ENCODE results near the gene USP48. TPM values are rescaled to one million over a fixed set of nuclear protein-coding genes. Genes with fewer than 3 reads are reported as not detected.

Gene USP48
- total RNA-seq, 1 donor from 2014 or later, result 39.1 TPM

DNA sequence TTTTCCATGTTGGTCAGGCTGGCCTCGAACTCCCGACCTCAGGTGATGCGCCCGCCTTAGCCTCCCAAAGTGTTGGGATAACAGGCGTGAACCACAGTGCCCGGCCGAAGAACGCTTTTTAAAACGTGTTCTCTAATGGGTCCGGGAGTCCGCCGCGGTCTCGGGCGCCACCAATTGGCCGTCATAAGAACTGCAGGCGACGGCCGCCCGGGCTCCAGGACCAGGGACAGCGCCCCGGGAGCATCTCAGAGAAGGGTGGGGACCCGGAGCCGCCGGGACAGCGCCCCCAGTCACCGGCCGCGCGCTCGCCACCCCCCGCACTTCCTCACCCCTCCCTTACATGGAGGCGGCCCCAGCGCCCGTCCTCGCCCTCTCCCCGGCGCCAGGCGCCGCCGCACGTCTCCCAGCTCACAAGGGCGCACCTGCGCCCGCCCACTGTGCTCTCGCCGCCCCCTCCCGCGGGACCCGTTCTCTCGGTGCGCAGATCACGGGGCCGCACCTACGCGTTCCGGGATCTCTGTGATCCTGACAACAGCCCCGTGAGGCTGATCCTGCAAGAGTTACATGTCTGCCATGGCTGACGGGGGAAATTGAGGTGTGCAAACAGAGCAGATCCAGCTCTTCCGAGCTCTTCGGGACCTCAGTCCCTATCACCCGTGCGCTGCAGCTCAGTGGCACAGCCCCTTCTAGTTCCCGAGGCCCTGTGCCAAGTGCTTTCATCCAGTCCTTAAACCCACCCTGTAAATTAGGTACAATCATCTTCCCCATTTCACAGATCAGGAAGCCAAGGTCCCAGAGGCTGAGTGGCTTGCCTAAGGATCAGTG lies 123.6 kb downstream of the USP48 start:
- H3K9me3 ChIP-seq (replicated peaks), result no peaks in the 10 kb centered on the region
- peaks cover 17% of the 10 kb centered on the region for H3K4me1 ChIP-seq
- peak; percentile 70 for DNase-seq
- intact Hi-C loops (cut with micrococcal nuclease), result no loop called here
- no peak overlapping the region for H3K27ac ChIP-seq (replicated peaks)
- peak overlapping the region; percentile 43 for H3K4me3 ChIP-seq
- peaks cover 35% of the 10 kb centered on the region for H3K27me3 ChIP-seq (ENCODE audit: low read depth)
- TF ChIP-seq, protein P1, sequence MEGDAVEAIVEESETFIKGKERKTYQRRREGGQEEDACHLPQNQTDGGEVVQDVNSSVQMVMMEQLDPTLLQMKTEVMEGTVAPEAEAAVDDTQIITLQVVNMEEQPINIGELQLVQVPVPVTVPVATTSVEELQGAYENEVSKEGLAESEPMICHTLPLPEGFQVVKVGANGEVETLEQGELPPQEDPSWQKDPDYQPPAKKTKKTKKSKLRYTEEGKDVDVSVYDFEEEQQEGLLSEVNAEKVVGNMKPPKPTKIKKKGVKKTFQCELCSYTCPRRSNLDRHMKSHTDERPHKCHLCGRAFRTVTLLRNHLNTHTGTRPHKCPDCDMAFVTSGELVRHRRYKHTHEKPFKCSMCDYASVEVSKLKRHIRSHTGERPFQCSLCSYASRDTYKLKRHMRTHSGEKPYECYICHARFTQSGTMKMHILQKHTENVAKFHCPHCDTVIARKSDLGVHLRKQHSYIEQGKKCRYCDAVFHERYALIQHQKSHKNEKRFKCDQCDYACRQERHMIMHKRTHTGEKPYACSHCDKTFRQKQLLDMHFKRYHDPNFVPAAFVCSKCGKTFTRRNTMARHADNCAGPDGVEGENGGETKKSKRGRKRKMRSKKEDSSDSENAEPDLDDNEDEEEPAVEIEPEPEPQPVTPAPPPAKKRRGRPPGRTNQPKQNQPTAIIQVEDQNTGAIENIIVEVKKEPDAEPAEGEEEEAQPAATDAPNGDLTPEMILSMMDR (IDR thresholded peaks at IDR 0.05; ENCODE audit: borderline replicate concordance), result peak; percentile 95
- no peaks in the 10 kb centered on the region for H3K36me3 ChIP-seq

DNA sequence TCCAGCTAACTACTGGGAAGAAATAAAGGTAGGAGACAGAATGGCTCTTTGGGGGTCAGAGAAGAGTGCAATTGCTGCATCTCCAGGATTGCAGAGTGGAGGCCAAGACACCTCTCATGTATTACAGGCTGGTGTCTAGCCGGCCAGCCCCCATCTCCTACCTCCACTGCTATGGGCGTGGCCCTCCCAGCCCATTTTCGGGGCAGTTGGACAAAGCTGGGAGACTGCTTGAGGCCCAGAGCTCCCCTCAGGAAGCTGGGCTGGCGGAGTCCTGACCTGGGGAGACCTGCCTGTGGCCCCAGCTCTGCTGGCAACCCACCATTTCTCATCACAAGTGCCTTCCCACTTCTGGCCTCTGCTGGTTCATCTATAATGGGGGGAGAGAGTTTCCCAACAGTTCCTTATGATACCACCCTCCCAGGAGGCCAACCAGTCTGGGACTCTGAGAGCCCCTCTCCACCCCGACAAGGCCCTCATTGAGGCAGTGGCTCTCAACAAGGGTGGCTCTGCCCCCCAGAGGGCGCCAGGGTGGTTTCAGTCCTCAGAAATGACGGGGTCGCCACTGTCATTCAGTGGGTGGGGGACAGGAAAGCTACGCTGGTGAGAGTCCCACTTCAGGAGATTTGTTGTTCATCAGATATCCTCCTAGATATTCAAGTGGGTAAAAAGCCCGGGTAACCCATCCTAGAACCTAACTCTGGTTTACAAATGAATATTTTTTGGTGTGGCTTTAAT lies 125.3 kb downstream of the USP48 start:
- peaks cover 19% of the 10 kb centered on the region for H3K27me3 ChIP-seq (ENCODE audit: low read depth)
- TF ChIP-seq, protein P1 (IDR thresholded peaks at IDR 0.05; ENCODE audit: borderline replicate concordance), result no peak
- no peaks in the 10 kb centered on the region for H3K9me3 ChIP-seq (replicated peaks)
- intact Hi-C loops (cut with micrococcal nuclease), result no loop called here
- no peak overlapping the region for H3K27ac ChIP-seq (replicated peaks)
- DNase-seq, result no peak
- H3K36me3 ChIP-seq, result no peaks in the 10 kb centered on the region
- peaks cover 6% of the 10 kb centered on the region for H3K4me1 ChIP-seq
- no peak overlapping the region for H3K4me3 ChIP-seq

DNA sequence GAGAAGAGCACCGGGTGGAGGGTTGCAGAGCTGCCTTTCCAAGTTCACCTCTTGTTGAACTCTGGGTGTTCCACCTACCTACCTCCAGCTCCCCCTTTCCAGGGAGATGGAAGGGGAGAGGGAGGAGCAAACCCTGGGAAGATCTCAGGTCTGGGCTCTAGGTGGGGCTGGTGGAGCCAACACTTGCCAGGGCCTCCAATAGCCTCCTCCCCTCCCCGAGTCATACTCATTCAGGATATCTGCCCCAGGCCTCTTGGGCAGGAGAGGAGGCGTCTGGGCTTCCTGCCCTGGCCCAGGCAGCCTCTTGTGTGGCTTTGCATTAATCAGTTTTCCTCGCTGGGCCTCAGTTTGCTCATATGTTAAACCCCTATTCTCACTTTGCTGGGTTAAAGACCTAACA lies 127.2 kb downstream of the USP48 start:
- Histone ChIP-seq H3K4me1 (peaks cover 13% of the 10 kb centered on the region), H3K27me3 (ENCODE audit: low read depth) (peaks cover 15% of the 10 kb centered on the region), H3K4me3 (no peak overlapping the region), H3K9me3 (replicated peaks) (no peaks in the 10 kb centered on the region), H3K27ac (replicated peaks) (no peak overlapping the region), H3K36me3 (no peaks in the 10 kb centered on the region)
- TF ChIP-seq, protein P1 (IDR thresholded peaks at IDR 0.05; ENCODE audit: borderline replicate concordance), result no peak
- DNase-seq, result no peak
- intact Hi-C loops (cut with micrococcal nuclease), result no loop called here

DNA sequence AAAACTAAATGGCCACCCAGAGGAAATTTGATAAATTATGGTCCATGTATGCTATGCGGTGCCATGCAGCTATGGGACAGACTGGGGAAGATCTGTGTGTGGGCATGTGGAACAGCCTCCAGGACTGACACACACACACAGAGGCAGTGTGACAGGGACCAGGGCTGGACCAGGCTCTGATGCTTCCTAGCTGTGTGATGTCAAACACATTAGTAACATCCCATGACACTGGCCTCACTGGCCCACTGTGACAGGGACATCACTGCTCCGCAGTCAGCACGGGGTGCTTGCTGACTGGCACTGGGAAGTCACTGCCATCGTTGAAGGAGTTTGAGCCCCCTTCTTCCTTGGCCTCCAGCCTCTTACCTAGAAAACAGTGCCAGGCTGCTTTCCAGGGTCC lies 127.7 kb downstream of the USP48 start:
- no peaks in the 10 kb centered on the region for H3K9me3 ChIP-seq (replicated peaks)
- TF ChIP-seq, protein P1 (IDR thresholded peaks at IDR 0.05; ENCODE audit: borderline replicate concordance), result no peak
- no peaks in the 10 kb centered on the region for H3K36me3 ChIP-seq
- H3K4me3 ChIP-seq, result no peak overlapping the region
- no peak overlapping the region for H3K27ac ChIP-seq (replicated peaks)
- DNase-seq, result no peak
- peaks cover 14% of the 10 kb centered on the region for H3K4me1 ChIP-seq
- intact Hi-C loops (cut with micrococcal nuclease), result no loop called here
- peaks cover 16% of the 10 kb centered on the region for H3K27me3 ChIP-seq (ENCODE audit: low read depth)

DNA sequence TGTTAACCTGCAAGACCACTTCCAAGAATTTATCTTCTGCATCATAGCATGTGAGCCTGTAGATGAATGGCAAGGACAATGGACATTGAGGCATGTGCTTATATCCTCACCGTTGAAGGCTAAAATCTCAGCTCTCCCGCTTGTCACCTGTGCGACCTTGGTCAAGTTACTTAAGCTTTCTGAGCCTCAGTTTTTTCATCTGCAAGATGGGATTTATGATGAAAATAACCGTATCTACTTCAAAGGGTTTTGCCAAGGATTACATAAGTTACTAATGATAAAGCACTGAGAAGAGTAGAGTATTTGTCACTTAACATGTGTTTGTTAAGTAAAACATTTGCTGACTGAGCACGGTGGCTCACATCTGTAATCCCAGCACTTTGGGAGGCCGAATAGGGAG lies 128.7 kb downstream of the USP48 start:
- no peak for DNase-seq
- intact Hi-C loops (cut with micrococcal nuclease), result no loop called here

More for the DNA sequence above, 128.7 kb downstream of the USP48 start:
- Histone ChIP-seq H3K4me3 (no peak overlapping the region), H3K9me3 (replicated peaks) (no peaks in the 10 kb centered on the region), H3K36me3 (no peaks in the 10 kb centered on the region), H3K4me1 (peaks cover 9% of the 10 kb centered on the region), H3K27me3 (ENCODE audit: low read depth) (peaks cover 22% of the 10 kb centered on the region), H3K27ac (replicated peaks) (no peak overlapping the region)
- TF ChIP-seq, protein P1 (IDR thresholded peaks at IDR 0.05; ENCODE audit: borderline replicate concordance), result no peak

Measured in left ventricle myocardium inferior (tissue), 1 donor.